ENCODE measurements around the gene NHSL1. TPM values are rescaled to one million over a fixed set of nuclear protein-coding genes. Genes with fewer than 3 reads are reported as not detected.
"Not testable (repeated sequence)": the region's sequence is repeated elsewhere in the genome, so short reads cannot be mapped to it uniquely, and the experiment has no call there.

NHSL1 gene
- total and polyA plus RNA-seq, 2 donors (not counting 3 experiments of a cell fraction or from before 2014, with no cell fraction given): 24.8 to 55.0 TPM

- Histone ChIP-seq H3K79me2 (ENCODE audit: control insufficient read depth, insufficient read depth, low read length) (no peaks in the 10 kb centered on the region), H3K9ac (replicated peaks; ENCODE audit: extremely low read depth, insufficient read depth, low read length) (no peak overlapping the region), H2AFZ (ENCODE audit: low read depth, low read length) (no peak overlapping the region), H3K9me1 (replicated peaks; ENCODE audit: control insufficient read depth, extremely low read depth, insufficient read depth, low read length) (no peaks in the 10 kb centered on the region), H3K27ac (ENCODE audit: insufficient read depth, low read depth, low read length) (no peak overlapping the region), H3K4me2 (ENCODE audit: insufficient read depth, low read length) (no peak overlapping the region), H3K4me1 (ENCODE audit: control insufficient read depth, extremely low read depth, insufficient read depth, low read length) (peaks cover 12% of the 10 kb centered on the region), H3K36me3 (ENCODE audit: control insufficient read depth in 2 of 2, extremely low read depth in 1 of 2, insufficient read depth in 2 of 2, low read length in 2 of 2) (peaks cover 13 to 20% of the 10 kb centered on the region in 2 experiments), H4K20me1 (replicated peaks; ENCODE audit: control insufficient read depth, extremely low read depth, insufficient read depth, low read length) (no peaks in the 10 kb centered on the region), H3K9me3 (replicated peaks; ENCODE audit: control insufficient read depth, insufficient read depth, low read length) (no peaks in the 10 kb centered on the region), H3K4me3 (replicated peaks in 1 of 3; ENCODE audit: insufficient read depth in 1 of 3, low read depth in 1 of 3, low read length in 3 of 3) (no peak overlapping the region), H3K27me3 (ENCODE audit: control insufficient read depth in 2 of 2, insufficient read depth in 2 of 2, low read length in 2 of 2) (no peaks in the 10 kb centered on the region)
- DNase-seq (ENCODE audit: low read depth, low spot score) (no peak), FAIRE-seq (no peak)
- no peak for TF ChIP-seq GATA2 (IDR thresholded peaks at IDR 0.05; ENCODE audit: insufficient read depth, insufficient read length, low read depth, low read length)
- TF ChIP-seq JUN (IDR thresholded peaks at IDR 0.05; ENCODE audit: borderline replicate concordance, insufficient read depth, insufficient read length, low read depth): no peak
- no peak for TF ChIP-seq POLR2A (IDR thresholded peaks at IDR 0.05; ENCODE audit: low read depth, low read length)
- TF ChIP-seq POLR2AphosphoS5 (IDR thresholded peaks at IDR 0.05; ENCODE audit: insufficient read depth, low read depth, low read length): no peak
- TF ChIP-seq FOS (IDR thresholded peaks at IDR 0.05; ENCODE audit: borderline replicate concordance, insufficient read depth, low read length): no peak
- TF ChIP-seq MAX (IDR thresholded peaks at IDR 0.05; ENCODE audit: insufficient read depth, insufficient read length): no peak
- TF ChIP-seq EZH2 (IDR thresholded peaks at IDR 0.05; ENCODE audit: borderline replicate concordance, low read depth, low read length, severe bottlenecking): no peak
- TF ChIP-seq MYC (IDR thresholded peaks at IDR 0.05; ENCODE audit: low read depth, low read length): no peak
- no peak for TF ChIP-seq CTCF (IDR thresholded peaks at IDR 0.05; ENCODE audit: extremely low read depth in 1 of 2, insufficient read depth in 1 of 2, low read depth in 1 of 2, low read length in 2 of 2)
- ChIA-PET CTCF (interaction anchor here (0.6 to 1.4 kb wide), 5 partner anchors 10 to 340 kb away, joined by 3 to 5 read pairs (median 4); no protein-coding TSS in a partner anchor), POLR2A (no interaction called here)
- intact Hi-C loops (cut with micrococcal nuclease) (loop anchor here (10.0 kb wide), 1 partner anchor 268 kb away; no protein-coding TSS in a partner anchor), dilution Hi-C loops (cut with MboI; ENCODE audit: extremely low pct_ligation_motif_present, low sequenced_read_pairs) (no loop called here)
- BruUV-seq (replicated peaks): no TSS peak
Observed at GRCh38 chr6:138426500-138427123, 72.7 kb downstream of the NHSL1 start.

- intact Hi-C loops (cut with micrococcal nuclease): loop anchor here (10.0 kb wide), 1 partner anchor 270 kb away; no protein-coding TSS in a partner anchor
- CTCF ChIA-PET; H2AFZ ChIP-seq (ENCODE audit: low read depth, low read length); H3K27ac ChIP-seq (ENCODE audit: insufficient read depth, low read depth, low read length); FAIRE-seq; H3K4me2 ChIP-seq (ENCODE audit: insufficient read depth, low read length); H3K9me3 ChIP-seq (replicated peaks; ENCODE audit: control insufficient read depth, insufficient read depth, low read length); H3K27me3 ChIP-seq (ENCODE audit: control insufficient read depth in 2 of 2, insufficient read depth in 2 of 2, low read length in 2 of 2); H3K79me2 ChIP-seq (ENCODE audit: control insufficient read depth, insufficient read depth, low read length); dilution Hi-C loops (cut with MboI; ENCODE audit: extremely low pct_ligation_motif_present, low sequenced_read_pairs); H4K20me1 ChIP-seq (replicated peaks; ENCODE audit: control insufficient read depth, extremely low read depth, insufficient read depth, low read length); H3K9ac ChIP-seq (replicated peaks; ENCODE audit: extremely low read depth, insufficient read depth, low read length); H3K4me3 ChIP-seq (replicated peaks in 1 of 3; ENCODE audit: insufficient read depth in 1 of 3, low read depth in 1 of 3, low read length in 3 of 3); BruUV-seq (replicated peaks); H3K9me1 ChIP-seq (replicated peaks; ENCODE audit: control insufficient read depth, extremely low read depth, insufficient read depth, low read length); POLR2A ChIA-PET; DNase-seq (ENCODE audit: low read depth, low spot score): not testable (repeated sequence)
- Histone ChIP-seq H3K36me3 (ENCODE audit: control insufficient read depth in 2 of 2, extremely low read depth in 1 of 2, insufficient read depth in 2 of 2, low read length in 2 of 2) (peaks cover 13 to 15% of the 10 kb centered on the region in 2 experiments), H3K4me1 (ENCODE audit: control insufficient read depth, extremely low read depth, insufficient read depth, low read length) (peaks cover 12% of the 10 kb centered on the region)
Observed at GRCh38 chr6:138425256-138425655, 74.0 kb downstream of the NHSL1 start.

Measured in endothelial cell of umbilical vein (primary cell).